GM23338 (cell line): Measurements from ENCODE around the gene PXMP2. TPM values are rescaled to one million over a fixed set of nuclear protein-coding genes. Genes with fewer than 3 reads are reported as not detected.

Experiments
- CREB1 ChIP-seq: fragments of 250-450 bp; sonication (Bioruptor Pico); IDR thresholded peaks from 2 replicates; pipeline ENCODE4 v1.5.0; 2020; ENCODE audit warnings: low read depth, mild to moderate bottlenecking, moderate library complexity
- JUNB ChIP-seq: IDR thresholded peaks from one replicate; pipeline ENCODE4 v1.6.1; 2016; ENCODE audit warnings: antibody characterized with exemption; ENCODE audit not compliant: unreplicated experiment
- NANOG ChIP-seq: IDR thresholded peaks from 2 replicates; pipeline ENCODE4 v1.6.1; 2016; ENCODE audit warnings: antibody characterized with exemption, borderline replicate concordance
- STAT1 ChIP-seq: IDR thresholded peaks from one replicate; pipeline ENCODE4 v1.6.1; 2016; ENCODE audit warnings: antibody characterized with exemption; ENCODE audit not compliant: unreplicated experiment
- ZNF114 ChIP-seq: fragments of 250-450 bp; sonication (Bioruptor Pico); IDR thresholded peaks from 2 replicates; pipeline ENCODE4 v1.5.0; 2020; ENCODE audit warnings: mild to moderate bottlenecking, moderate library complexity
- ZNF331 ChIP-seq: fragments of 250-450 bp; sonication (Bioruptor Pico); IDR thresholded peaks from 2 replicates; pipeline ENCODE4 v1.5.0; 2020; ENCODE audit warnings: low read depth, mild to moderate bottlenecking, moderate library complexity
- polyA plus RNA-seq: library from polyadenylated mRNA; unstranded; fragments of >200 nt; fragmentation: Nextera tagmentation; extraction: Ambion mirVana; gene quantifications from 2 replicates; pipeline ENCODE4 v1.2.1, GENCODE V29; 2016
- total RNA-seq: library from RNA; depleted of rRNA; stranded (reverse); fragments of >200 nt; shearing (Covaris generic); gene quantifications from 2 replicates; pipeline ENCODE4 v1.2.3, GENCODE V29; 2014
- TF ChIP-seq, protein P1 (sequence below): fragments of 250-450 bp; sonication (Bioruptor Pico); IDR thresholded peaks from 2 replicates; pipeline ENCODE4 v1.5.0; 2020; ENCODE audit warnings: mild to moderate bottlenecking, moderate library complexity
- TF ChIP-seq, protein P2 (sequence below), 2 experiments: fragments of 200-600 bp in 1 of 2; sonication (generic) in 1 of 2; conservative IDR thresholded peaks; 2 replicates each; pipeline versions ENCODE4 v1.5.1 to v1.6.1; 2016 to 2017; ENCODE audit warnings: antibody characterized with exemption in 2 of 2, low read depth in 2 of 2, mild to moderate bottlenecking in 2 of 2, moderate library complexity in 1 of 2

Gene PXMP2
- total and polyA plus RNA-seq, 2 experiments from 2014 or later = 17.3 to 19.7 TPM

DNA sequence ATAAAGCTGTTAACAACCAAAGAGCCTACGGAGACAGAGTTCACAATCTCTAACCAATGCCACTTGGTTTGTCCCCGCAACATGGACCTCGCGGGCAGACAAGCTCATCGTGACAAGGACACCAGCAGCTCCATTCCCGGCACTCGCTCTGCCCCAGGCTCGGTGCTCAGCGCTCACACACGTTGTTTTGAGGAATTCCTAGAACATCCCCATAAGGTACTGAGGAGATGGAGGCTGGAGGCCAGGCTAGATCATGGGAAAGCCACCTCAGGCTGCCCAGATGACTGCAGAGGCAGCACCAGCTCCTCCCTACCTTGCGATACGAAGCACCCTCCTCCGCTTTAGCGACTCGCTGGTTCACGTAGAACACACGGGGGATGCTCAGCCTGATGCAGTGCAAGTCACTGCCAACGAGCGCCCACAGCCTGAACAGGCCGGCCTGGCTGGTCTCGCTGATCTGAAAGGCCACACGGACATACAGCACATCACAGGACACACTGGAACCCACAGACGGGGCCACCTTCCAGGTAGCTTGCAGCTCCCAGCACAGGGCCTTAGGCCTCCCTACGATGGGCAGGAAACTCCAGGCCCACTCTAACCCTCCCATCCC lies 38.7 kb upstream of the PXMP2 start (continued):
- TF ChIP-seq, protein P1, sequence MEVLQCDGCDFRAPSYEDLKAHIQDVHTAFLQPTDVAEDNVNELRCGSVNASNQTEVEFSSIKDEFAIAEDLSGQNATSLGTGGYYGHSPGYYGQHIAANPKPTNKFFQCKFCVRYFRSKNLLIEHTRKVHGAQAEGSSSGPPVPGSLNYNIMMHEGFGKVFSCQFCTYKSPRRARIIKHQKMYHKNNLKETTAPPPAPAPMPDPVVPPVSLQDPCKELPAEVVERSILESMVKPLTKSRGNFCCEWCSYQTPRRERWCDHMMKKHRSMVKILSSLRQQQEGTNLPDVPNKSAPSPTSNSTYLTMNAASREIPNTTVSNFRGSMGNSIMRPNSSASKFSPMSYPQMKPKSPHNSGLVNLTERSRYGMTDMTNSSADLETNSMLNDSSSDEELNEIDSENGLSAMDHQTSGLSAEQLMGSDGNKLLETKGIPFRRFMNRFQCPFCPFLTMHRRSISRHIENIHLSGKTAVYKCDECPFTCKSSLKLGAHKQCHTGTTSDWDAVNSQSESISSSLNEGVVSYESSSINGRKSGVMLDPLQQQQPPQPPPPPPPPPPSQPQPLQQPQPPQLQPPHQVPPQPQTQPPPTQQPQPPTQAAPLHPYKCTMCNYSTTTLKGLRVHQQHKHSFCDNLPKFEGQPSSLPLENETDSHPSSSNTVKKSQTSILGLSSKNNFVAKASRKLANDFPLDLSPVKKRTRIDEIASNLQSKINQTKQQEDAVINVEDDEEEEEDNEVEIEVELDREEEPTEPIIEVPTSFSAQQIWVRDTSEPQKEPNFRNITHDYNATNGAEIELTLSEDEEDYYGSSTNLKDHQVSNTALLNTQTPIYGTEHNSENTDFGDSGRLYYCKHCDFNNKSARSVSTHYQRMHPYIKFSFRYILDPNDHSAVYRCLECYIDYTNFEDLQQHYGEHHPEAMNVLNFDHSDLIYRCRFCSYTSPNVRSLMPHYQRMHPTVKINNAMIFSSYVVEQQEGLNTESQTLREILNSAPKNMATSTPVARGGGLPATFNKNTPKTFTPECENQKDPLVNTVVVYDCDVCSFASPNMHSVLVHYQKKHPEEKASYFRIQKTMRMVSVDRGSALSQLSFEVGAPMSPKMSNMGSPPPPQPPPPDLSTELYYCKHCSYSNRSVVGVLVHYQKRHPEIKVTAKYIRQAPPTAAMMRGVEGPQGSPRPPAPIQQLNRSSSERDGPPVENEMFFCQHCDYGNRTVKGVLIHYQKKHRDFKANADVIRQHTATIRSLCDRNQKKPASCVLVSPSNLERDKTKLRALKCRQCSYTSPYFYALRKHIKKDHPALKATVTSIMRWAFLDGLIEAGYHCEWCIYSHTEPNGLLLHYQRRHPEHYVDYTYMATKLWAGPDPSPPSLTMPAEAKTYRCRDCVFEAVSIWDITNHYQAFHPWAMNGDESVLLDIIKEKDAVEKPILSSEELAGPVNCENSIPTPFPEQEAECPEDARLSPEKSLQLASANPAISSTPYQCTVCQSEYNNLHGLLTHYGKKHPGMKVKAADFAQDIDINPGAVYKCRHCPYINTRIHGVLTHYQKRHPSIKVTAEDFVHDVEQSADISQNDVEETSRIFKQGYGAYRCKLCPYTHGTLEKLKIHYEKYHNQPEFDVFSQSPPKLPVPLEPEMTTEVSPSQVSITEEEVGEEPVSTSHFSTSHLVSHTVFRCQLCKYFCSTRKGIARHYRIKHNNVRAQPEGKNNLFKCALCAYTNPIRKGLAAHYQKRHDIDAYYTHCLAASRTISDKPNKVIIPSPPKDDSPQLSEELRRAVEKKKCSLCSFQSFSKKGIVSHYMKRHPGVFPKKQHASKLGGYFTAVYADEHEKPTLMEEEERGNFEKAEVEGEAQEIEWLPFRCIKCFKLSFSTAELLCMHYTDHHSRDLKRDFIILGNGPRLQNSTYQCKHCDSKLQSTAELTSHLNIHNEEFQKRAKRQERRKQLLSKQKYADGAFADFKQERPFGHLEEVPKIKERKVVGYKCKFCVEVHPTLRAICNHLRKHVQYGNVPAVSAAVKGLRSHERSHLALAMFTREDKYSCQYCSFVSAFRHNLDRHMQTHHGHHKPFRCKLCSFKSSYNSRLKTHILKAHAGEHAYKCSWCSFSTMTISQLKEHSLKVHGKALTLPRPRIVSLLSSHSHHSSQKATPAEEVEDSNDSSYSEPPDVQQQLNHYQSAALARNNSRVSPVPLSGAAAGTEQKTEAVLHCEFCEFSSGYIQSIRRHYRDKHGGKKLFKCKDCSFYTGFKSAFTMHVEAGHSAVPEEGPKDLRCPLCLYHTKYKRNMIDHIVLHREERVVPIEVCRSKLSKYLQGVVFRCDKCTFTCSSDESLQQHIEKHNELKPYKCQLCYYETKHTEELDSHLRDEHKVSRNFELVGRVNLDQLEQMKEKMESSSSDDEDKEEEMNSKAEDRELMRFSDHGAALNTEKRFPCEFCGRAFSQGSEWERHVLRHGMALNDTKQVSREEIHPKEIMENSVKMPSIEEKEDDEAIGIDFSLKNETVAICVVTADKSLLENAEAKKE = no peak
- TF ChIP-seq CREB1 = no peak
- TF ChIP-seq, protein P2, sequence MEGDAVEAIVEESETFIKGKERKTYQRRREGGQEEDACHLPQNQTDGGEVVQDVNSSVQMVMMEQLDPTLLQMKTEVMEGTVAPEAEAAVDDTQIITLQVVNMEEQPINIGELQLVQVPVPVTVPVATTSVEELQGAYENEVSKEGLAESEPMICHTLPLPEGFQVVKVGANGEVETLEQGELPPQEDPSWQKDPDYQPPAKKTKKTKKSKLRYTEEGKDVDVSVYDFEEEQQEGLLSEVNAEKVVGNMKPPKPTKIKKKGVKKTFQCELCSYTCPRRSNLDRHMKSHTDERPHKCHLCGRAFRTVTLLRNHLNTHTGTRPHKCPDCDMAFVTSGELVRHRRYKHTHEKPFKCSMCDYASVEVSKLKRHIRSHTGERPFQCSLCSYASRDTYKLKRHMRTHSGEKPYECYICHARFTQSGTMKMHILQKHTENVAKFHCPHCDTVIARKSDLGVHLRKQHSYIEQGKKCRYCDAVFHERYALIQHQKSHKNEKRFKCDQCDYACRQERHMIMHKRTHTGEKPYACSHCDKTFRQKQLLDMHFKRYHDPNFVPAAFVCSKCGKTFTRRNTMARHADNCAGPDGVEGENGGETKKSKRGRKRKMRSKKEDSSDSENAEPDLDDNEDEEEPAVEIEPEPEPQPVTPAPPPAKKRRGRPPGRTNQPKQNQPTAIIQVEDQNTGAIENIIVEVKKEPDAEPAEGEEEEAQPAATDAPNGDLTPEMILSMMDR (conservative IDR thresholded peaks at IDR 0.05; ENCODE audit: low read depth in 2 of 2) = no peak
- no peak for TF ChIP-seq NANOG
- TF ChIP-seq ZNF114 (CRISPR knock-in tag) = no peak
- TF ChIP-seq JUNB = no peak
- TF ChIP-seq ZNF331 (CRISPR knock-in tag) = no peak
- TF ChIP-seq STAT1 = no peak
